H1 (cell line): ENCODE data around the gene LIG1. TPM values are rescaled to one million over a fixed set of nuclear protein-coding genes. Genes with fewer than 3 reads are reported as not detected.

Experiments
- ATF2 ChIP-seq: IDR thresholded peaks from 2 replicates; pipeline ENCODE4 v1.6.1; 2012; ENCODE audit warnings: low read length, inconsistent platforms
- BACH1 ChIP-seq: IDR thresholded peaks from 2 replicates; pipeline ENCODE4 v1.6.1; 2012; ENCODE audit warnings: low read length, improper control_type of control experiment
- CBX8 ChIP-seq: fragments of 300-800, 300-1000 bp; sonication (generic); IDR thresholded peaks from 2 replicates; pipeline ENCODE4 v1.7.1; 2016; ENCODE audit warnings: low read depth, low read length, borderline replicate concordance
- CREB1 ChIP-seq: IDR thresholded peaks from 2 replicates; pipeline ENCODE4 v1.6.1; 2012; ENCODE audit warnings: inconsistent platforms
- CTBP2 ChIP-seq: IDR thresholded peaks from 2 replicates; pipeline ENCODE4 v1.7.0; 2011; ENCODE audit warnings: borderline replicate concordance, mild to moderate bottlenecking, moderate library complexity, mixed read lengths, low read length; ENCODE audit not compliant: insufficient read depth, insufficient read length
- E2F6 ChIP-seq: IDR thresholded peaks from 2 replicates; pipeline ENCODE4 v1.6.1; 2012; ENCODE audit warnings: inconsistent platforms
- HDAC6 ChIP-seq: IDR thresholded peaks from one replicate; pipeline ENCODE4 v1.7.1; 2012; ENCODE audit warnings: low read depth, mild to moderate bottlenecking, inconsistent platforms, low read length, moderate library complexity
- KDM4A ChIP-seq: IDR thresholded peaks from one replicate; pipeline ENCODE4 v1.7.1; 2012; ENCODE audit warnings: low read depth, mild to moderate bottlenecking, moderate library complexity, low read length, inconsistent platforms; ENCODE audit not compliant: severe bottlenecking
- MAFK ChIP-seq: IDR thresholded peaks from 2 replicates; pipeline ENCODE4 v1.6.1; 2012; ENCODE audit warnings: low read depth, mild to moderate bottlenecking, improper control_type of control experiment, low read length
- PHF8 ChIP-seq: fragments of 200-600 bp; sonication (generic); conservative IDR thresholded peaks from 2 replicates; pipeline ENCODE4 v1.7.1; 2012; ENCODE audit warnings: low read depth, mild to moderate bottlenecking, inconsistent platforms, low read length, moderate library complexity
- SIX5 ChIP-seq: IDR thresholded peaks from 2 replicates; pipeline ENCODE4 v1.6.1; 2011; ENCODE audit warnings: mild to moderate bottlenecking, low read depth, low read length
- polyA plus RNA-seq, 7 experiments: library from polyadenylated mRNA; depleted of rRNA in 3 of 7; stranded (reverse) in 5 of 7; unstranded in 2 of 7; fragments of >200 nt in 5 of 7; fragments of 200-250 nt in 2 of 7; gene quantifications; 1 replicate in 5 of 7; 2 replicates in 1 of 7; 4 replicates in 1 of 7; pipeline versions ENCODE4 v1.2.1 to v1.2.3, GENCODE V29; 2011 to 2013; ENCODE audit warnings: missing spikeins in 2 of 7, mixed read lengths in 2 of 7
- total RNA-seq: library from RNA; stranded (reverse); fragmentation: NEBNext Ultra II Directional; extraction: Animal tissue kit (Norgen Biotek cat#: 25700); gene quantifications from 2 replicates; pipeline ENCODE4 v1.2.1, GENCODE V29; 2021

Gene LIG1
- total and polyA plus RNA-seq, 2 of the 8 experiments (the other 6 are each of a cell fraction or from before 2014, with no cell fraction given), result 67.6 to 113 TPM

GRCh38 chr19:48203794-48204628 is 33.9 kb upstream of the LIG1 start (continued):
- TF ChIP-seq KDM4A (peak; percentile 2), MAFK (no peak), E2F6 (peak; percentile 98), PHF8 (peak; percentile 35; the same call in 1 of the 2 replicates), ATF2 (no peak), SIX5 (no peak), CBX8 (no peak), BACH1 (no peak), CTBP2 (no peak), CREB1 (no peak), HDAC6 (no peak)
- TF ChIP-seq, all 59 proteins: peak for 14
